HG02970 (cell line): ENCODE results near the gene MMD2.

Experiments used
- ATAC-seq: cut with Tn5 transposase; IDR thresholded peaks from one replicate; pipeline ENCODE4 v1.9.1; 2021; ENCODE audit warnings: mild to moderate bottlenecking, moderate library complexity, moderate number of reproducible peaks; ENCODE audit not compliant: unreplicated experiment, low FRiP score

The MMD2 gene

GRCh38 chr7:4873071-4873944 lies 85.7 kb downstream of the MMD2 start:
- no peak for ATAC-seq

- no peak for ATAC-seq
Observed at GRCh38 chr7:4871930-4872675, 86.9 kb downstream of the MMD2 start.

GRCh38 chr7:4871056-4871680 lies 87.8 kb downstream of the MMD2 start:
- ATAC-seq, result no peak

GRCh38 chr7:4868493-4868892 lies 90.5 kb downstream of the MMD2 start:
- no peak for ATAC-seq

- ATAC-seq, result no peak
Observed at GRCh38 chr7:4866528-4867496, 92.2 kb downstream of the MMD2 start.

- ATAC-seq, result no peak
Observed at GRCh38 chr7:4862156-4862555, 96.8 kb downstream of the MMD2 start.

- no peak for ATAC-seq
Observed at GRCh38 chr7:4861673-4862072, 97.3 kb downstream of the MMD2 start, which contains the start of gene PAPOLB. Gene PAPOLB (minus strand): TSS chr7:4862030. CDS start chr7:4861810, 220 bp downstream.

GRCh38 chr7:4861227-4861626 lies 97.8 kb downstream of the MMD2 start:
- no peak for ATAC-seq

- no peak for ATAC-seq
Observed at GRCh38 chr7:4857189-4857588, 101.8 kb downstream of the MMD2 start.

GRCh38 chr7:4856336-4857057 lies 102.5 kb downstream of the MMD2 start:
- ATAC-seq, result no peak
